ENCODE data around the gene GLIS1. TPM values are rescaled to one million over a fixed set of nuclear protein-coding genes. Genes with fewer than 3 reads are reported as not detected.

The GLIS1 gene
- total and polyA plus RNA-seq, 2 experiments from 2014 or later = 0.26 to 0.31 TPM

DNA sequence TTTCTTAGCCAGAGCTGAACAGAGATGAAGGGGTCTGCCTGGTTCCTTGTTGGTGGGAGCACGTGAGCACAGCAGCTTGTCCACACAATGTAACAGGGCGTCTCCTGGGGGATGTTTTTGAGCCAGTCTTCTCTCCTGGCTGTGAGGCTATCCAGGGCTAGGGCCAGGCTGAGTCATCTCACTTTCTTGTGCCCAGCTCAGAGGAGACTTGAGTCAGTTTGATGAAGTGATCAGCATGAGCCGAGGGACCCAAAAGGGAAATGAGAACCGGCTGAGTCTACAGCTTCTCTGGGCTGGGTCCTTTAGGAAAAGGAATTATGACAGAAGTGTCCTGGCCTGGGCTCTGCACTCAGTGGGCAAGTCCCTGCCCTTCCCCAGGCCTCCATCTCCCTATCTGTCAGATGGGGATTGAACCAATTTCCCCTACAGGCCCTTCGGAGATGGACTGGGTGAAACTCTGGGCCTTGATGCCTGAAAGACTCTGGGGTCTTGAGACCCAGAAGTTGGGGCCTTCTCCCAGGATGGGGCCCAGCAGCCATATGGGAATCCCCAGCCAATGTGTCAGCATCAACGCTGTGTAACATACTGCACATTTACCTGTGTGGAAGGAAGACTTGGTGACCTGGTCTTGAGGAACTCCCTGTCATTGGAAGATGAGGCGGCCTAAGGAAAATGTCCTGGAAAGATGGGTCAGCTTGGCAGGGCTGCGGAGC lies 243.2 kb downstream of the GLIS1 start:
- no peaks in the 10 kb centered on the region for H4K20me1 ChIP-seq (replicated peaks; ENCODE audit: insufficient read depth)
- H3K4me3 Mint-ChIP-seq = no peak overlapping the region
- peaks cover 6% of the 10 kb centered on the region for H3K4me1 Mint-ChIP-seq
- H2AFZ ChIP-seq = no peak overlapping the region
- no peak for TF ChIP-seq CTCF (conservative IDR thresholded peaks at IDR 0.05; ENCODE audit: low read depth in 2 of 2)
- no peak for TF ChIP-seq STAT1 (IDR thresholded peaks at IDR 0.05; ENCODE audit: unreplicated experiment)
- TF ChIP-seq, protein P1, sequence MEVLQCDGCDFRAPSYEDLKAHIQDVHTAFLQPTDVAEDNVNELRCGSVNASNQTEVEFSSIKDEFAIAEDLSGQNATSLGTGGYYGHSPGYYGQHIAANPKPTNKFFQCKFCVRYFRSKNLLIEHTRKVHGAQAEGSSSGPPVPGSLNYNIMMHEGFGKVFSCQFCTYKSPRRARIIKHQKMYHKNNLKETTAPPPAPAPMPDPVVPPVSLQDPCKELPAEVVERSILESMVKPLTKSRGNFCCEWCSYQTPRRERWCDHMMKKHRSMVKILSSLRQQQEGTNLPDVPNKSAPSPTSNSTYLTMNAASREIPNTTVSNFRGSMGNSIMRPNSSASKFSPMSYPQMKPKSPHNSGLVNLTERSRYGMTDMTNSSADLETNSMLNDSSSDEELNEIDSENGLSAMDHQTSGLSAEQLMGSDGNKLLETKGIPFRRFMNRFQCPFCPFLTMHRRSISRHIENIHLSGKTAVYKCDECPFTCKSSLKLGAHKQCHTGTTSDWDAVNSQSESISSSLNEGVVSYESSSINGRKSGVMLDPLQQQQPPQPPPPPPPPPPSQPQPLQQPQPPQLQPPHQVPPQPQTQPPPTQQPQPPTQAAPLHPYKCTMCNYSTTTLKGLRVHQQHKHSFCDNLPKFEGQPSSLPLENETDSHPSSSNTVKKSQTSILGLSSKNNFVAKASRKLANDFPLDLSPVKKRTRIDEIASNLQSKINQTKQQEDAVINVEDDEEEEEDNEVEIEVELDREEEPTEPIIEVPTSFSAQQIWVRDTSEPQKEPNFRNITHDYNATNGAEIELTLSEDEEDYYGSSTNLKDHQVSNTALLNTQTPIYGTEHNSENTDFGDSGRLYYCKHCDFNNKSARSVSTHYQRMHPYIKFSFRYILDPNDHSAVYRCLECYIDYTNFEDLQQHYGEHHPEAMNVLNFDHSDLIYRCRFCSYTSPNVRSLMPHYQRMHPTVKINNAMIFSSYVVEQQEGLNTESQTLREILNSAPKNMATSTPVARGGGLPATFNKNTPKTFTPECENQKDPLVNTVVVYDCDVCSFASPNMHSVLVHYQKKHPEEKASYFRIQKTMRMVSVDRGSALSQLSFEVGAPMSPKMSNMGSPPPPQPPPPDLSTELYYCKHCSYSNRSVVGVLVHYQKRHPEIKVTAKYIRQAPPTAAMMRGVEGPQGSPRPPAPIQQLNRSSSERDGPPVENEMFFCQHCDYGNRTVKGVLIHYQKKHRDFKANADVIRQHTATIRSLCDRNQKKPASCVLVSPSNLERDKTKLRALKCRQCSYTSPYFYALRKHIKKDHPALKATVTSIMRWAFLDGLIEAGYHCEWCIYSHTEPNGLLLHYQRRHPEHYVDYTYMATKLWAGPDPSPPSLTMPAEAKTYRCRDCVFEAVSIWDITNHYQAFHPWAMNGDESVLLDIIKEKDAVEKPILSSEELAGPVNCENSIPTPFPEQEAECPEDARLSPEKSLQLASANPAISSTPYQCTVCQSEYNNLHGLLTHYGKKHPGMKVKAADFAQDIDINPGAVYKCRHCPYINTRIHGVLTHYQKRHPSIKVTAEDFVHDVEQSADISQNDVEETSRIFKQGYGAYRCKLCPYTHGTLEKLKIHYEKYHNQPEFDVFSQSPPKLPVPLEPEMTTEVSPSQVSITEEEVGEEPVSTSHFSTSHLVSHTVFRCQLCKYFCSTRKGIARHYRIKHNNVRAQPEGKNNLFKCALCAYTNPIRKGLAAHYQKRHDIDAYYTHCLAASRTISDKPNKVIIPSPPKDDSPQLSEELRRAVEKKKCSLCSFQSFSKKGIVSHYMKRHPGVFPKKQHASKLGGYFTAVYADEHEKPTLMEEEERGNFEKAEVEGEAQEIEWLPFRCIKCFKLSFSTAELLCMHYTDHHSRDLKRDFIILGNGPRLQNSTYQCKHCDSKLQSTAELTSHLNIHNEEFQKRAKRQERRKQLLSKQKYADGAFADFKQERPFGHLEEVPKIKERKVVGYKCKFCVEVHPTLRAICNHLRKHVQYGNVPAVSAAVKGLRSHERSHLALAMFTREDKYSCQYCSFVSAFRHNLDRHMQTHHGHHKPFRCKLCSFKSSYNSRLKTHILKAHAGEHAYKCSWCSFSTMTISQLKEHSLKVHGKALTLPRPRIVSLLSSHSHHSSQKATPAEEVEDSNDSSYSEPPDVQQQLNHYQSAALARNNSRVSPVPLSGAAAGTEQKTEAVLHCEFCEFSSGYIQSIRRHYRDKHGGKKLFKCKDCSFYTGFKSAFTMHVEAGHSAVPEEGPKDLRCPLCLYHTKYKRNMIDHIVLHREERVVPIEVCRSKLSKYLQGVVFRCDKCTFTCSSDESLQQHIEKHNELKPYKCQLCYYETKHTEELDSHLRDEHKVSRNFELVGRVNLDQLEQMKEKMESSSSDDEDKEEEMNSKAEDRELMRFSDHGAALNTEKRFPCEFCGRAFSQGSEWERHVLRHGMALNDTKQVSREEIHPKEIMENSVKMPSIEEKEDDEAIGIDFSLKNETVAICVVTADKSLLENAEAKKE (CRISPR knock-in tag; IDR thresholded peaks at IDR 0.05) = no peak
- TF ChIP-seq CREB1 (CRISPR knock-in tag; IDR thresholded peaks at IDR 0.05; ENCODE audit: low read depth) = no peak
- no peak for TF ChIP-seq ZNF331 (CRISPR knock-in tag; IDR thresholded peaks at IDR 0.05; ENCODE audit: low read depth)
- ATAC-seq = no peak
- H3K79me2 ChIP-seq (replicated peaks; ENCODE audit: insufficient read depth) = no peaks in the 10 kb centered on the region
- H3K9me3 Mint-ChIP-seq = no peaks in the 10 kb centered on the region
- no peak overlapping the region for H3K4me2 ChIP-seq
- H3K36me3 Mint-ChIP-seq (ENCODE audit: low read depth) = no peaks in the 10 kb centered on the region
- no peak overlapping the region for H3K27ac Mint-ChIP-seq
- H3K27ac ChIP-seq (ENCODE audit: low read depth) = no peak overlapping the region
- no peaks in the 10 kb centered on the region for H3K4me1 ChIP-seq (ENCODE audit: insufficient read depth)
- H3K27me3 Mint-ChIP-seq (ENCODE audit: insufficient read depth, low read depth, poor library complexity) = peaks cover 21% of the 10 kb centered on the region
- no peak overlapping the region for H3K4me3 ChIP-seq
- DNase-seq (ENCODE audit: low spot score) = no peak
- H3K27me3 ChIP-seq (ENCODE audit: insufficient read depth) = no peaks in the 10 kb centered on the region
- no peaks in the 10 kb centered on the region for H3K9me2 ChIP-seq (ENCODE audit: insufficient read depth)
- no peaks in the 10 kb centered on the region for H3K36me3 ChIP-seq (ENCODE audit: insufficient read depth)
- no peaks in the 10 kb centered on the region for H3F3A ChIP-seq (replicated peaks; ENCODE audit: low read depth)

All from GM23338 (cell line).